NB4 (cell line): ENCODE measurements around the gene FHIT.

Source experiments
- CTCF ChIP-seq: IDR thresholded peaks from one replicate; pipeline ENCODE4 v1.5.1; 2012; ENCODE audit warnings: low read depth, low read length
- POLR2A ChIP-seq: IDR thresholded peaks from 2 replicates; pipeline ENCODE4 v1.6.1; 2011; ENCODE audit warnings: mild to moderate bottlenecking; ENCODE audit not compliant: insufficient read length; ENCODE audit errors: extremely low read depth

- TF ChIP-seq CTCF (no peak), POLR2A (no peak)
Measured at GRCh38 chr3:59796456-59796855, 1454.8 kb downstream of the FHIT start.
